ENCODE measurements around the gene MSH5.
A peak's percentile ranks its signal among the peaks of the same experiment; 100 is the strongest.

Gene MSH5

DNA sequence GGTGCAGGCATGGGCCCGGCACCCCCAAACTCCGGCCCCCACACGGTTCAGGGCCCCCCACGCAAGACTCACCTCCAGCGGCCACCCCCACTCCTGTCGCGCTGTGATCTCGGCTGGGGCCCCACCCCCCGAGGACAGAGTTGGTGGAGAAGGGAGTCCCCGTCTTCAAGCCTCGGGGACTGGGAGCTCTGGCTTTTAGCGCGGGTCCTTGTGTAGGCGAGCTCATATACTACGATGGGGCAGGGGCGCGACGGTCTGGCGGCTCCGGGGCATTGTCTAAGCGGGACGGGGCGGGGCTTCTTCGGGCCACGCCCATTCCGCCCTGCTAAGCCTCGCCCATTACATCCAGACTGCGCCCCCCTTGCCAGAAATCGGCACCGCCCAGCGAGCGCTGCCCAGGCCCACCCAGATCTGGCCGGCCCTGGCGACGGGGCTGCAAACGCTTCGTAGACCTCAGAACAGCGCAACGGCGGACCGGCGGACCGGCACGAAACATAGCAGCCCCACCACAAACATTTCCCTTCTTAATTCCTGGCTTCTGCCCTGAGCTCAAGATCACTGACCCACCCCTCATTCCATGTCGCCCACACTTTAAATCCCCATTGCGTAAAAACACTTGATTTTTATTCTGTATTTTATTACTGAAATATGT is 9.7 kb upstream of the MSH5 start:
- DNase-seq = peak; percentile 47 to 70 (median 49)

- no peak for DNase-seq
These were observed 9.1 kb upstream of the MSH5 start for GRCh38 chr6:31730631-31731086.

- no peak for DNase-seq
These were observed 7.8 kb upstream of the MSH5 start for GRCh38 chr6:31732029-31732428.

DNA sequence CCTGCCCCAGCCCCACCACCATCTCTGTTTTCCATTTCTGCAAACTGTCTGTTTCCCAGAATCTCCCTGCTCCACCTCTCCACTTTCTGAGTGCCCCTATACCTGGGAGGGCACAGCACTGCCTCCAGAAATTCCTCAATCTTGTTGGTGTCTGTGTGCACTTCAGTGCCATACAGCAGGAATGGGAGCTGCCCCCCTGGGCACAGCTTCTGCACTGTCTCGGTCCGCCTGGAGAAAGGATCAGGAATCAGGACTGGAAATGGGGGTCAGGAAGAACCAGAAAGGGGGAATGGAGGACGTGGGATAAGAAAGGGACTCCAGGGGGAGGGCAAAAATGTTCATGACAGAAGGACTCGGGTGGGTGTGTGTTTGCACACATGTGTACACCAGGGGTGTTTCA is 6.1 kb upstream of the MSH5 start:
- no peak for DNase-seq

DNA sequence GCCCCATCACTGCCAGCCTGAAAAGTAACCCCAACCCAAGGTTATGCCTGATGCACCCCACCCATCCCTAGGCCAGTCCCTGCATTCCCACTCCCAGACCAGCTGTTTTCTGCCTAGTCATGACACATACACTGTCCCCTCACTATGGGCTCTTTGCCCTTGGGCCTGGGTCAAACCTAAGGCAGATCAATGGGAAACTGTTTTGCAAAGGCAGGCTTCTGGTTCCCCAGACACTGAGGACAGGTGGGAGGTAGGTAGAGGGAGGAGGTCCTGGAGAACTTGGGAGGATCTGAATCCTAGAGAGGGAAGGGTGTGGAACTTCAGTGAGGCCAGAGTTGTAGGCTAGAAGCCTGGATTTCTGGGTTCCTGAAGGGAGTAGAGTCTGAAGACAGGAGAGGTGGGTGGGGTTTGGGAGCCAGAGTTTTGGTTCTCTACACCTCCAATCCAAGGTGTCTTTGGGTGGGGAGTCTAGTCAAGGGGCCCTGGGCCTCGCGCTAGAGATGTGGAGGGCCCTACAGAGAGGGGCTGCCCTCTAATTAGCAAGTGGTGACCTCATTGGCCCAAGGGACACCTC is 5.5 kb upstream of the MSH5 start:
- peak in 1 of 5 donors; percentile 42 for DNase-seq

DNA sequence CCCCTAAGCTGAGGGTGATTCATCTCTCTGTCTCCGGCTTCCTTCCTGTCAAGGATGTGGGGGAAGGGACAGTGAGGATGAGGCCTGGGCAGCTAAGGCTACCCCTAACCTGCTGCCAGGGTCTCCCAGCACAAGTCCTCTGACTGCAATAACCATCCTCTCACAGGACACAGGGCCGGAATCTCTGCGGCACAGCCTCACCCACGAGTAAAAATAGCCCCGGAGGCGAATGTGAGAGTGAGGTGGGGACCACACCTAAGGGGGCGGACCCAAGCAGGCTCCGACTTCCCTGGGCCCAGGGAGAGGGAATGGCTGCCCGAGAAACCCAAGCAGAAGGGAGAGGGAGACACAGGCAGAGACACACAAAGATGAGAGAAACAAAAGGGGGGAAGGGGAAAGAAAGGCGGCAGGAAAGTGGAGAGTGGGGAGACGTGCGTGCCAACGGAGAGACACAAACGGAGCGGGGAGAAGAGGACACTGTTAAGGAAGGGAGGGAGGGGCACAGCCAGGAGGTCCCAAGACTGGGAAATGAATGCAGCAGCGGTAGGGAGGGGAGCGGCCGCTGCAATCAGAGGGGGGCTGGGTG is 4.9 kb upstream of the MSH5 start:
- DNase-seq = peak in 1 of 5 donors; percentile 79

- peak; percentile 41 to 87 (median 59) for DNase-seq
These were observed 3.6 kb upstream of the MSH5 start, which contains the start of gene CLIC1 for GRCh38 chr6:31736021-31736767. TSS of gene CLIC1 (minus strand) at chr6:31736530. CDS start at chr6:31736300, 230 bp downstream.

DNA sequence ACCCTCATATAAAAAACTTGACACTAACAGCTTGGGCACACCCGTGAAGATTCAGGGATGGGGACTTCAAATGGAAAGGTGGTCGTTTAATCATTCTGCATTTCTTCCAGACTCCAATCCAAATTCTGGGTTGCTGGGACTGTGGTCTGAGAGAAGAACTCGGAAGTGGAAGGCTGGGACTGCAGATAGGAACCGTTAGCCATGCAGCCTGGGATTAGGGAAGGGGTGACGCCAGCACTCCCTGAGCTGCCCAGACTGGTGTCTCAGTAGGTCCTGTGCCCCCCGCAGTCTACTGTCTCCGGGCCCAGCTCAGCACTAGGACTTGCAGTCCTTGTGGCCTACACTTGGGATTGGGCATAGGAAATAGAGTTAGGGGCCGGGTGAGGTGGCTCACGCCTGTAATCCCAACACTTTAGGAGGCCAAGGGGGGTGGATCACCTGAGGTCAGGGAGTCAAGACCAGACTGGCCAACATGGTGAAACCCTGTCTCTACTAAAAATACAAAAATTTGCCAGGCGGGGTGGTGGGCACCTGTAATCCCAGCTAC is 3.0 kb upstream of the MSH5 start:
- no peak for DNase-seq

- peak in 1 of 5 donors; percentile 51 for DNase-seq
These were observed 2.4 kb upstream of the MSH5 start for GRCh38 chr6:31737315-31737990.

GRCh38 chr6:31737991-31738979 is 1.5 kb upstream of the MSH5 start:
- DNase-seq = peak; percentile 36 to 92 (median 62)

DNA sequence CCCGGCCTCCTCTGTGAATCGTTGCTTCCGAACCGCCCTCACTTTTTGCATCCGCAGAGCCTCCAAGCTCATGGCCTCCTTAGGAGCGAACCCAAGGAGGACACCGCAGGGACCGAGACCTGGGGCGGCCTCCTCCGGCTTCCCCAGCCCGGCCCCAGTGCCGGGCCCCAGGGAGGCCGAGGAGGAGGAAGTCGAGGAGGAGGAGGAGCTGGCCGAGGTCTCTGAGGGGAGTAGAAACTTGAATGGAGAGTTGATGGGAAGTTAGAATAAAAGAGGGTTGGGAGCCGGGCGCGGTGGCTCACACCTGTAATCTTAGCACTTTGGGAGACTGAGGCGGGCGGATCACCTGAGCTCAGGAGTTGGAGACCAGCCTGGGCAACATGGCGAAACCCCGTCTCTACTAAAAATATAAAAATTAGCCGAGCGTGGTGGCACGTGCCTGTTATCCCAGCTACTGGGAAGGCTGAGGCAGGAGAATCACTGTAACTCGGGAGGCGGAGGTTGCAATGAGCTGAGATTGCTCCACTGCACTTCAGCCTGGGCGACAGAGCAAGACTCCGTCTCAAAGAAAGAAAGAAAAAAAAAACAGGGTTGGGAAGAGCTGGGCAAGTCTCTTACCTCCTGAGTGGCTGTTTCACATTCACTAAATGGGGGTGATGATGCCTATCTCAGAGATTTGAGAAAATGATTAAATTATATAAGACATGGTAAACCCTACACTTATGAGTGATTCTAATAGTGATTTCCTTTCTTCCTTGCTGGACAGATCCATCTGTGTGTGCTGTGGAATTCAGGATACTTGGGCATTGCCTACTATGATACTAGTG is 805 bp downstream of the MSH5 start:
- DNase-seq = no peak

DNA sequence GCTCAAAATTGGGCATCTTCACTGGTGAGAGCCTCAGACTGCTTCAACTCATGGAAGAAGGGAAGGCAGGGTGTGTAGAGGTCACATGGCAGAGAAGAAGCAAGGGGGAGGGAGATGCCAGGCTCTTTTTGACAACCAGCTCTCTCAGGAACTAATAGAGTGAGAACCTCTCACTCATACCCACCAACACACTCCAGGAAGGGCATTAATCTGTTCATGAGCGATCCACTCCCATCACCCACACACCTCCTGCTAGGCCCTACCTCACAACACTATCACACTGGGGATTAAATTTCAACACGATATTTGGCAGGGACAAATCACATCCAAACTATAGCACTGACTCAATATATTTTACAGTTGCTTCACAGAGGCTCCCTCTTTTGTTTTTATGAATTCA is 2.0 kb downstream of the MSH5 start:
- DNase-seq = no peak

- DNase-seq = no peak
These were observed 3.1 kb downstream of the MSH5 start for GRCh38 chr6:31742894-31743293.

DNA sequence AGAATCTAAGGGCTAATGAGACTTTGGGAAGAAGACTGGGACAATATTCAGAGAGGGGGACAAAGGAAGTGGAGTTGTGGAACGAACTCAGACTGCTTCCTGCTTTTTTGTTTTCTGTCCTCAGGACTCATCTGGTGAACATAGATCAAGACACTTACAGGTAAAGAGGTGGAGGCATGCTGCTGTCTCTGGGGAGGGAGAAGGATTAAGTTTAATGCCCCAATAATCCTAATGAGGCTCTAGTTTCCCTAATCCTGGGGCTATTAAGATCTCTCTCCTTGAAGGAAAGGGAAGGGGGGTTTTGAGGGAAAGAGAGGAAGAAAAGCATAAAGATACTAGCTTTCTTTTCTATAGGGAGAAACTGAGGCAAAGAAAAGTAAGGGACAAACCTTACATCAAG is 4.6 kb downstream of the MSH5 start:
- DNase-seq = no peak

- no peak for DNase-seq
These were observed 9.7 kb downstream of the MSH5 start for GRCh38 chr6:31749301-31750036.

DNA sequence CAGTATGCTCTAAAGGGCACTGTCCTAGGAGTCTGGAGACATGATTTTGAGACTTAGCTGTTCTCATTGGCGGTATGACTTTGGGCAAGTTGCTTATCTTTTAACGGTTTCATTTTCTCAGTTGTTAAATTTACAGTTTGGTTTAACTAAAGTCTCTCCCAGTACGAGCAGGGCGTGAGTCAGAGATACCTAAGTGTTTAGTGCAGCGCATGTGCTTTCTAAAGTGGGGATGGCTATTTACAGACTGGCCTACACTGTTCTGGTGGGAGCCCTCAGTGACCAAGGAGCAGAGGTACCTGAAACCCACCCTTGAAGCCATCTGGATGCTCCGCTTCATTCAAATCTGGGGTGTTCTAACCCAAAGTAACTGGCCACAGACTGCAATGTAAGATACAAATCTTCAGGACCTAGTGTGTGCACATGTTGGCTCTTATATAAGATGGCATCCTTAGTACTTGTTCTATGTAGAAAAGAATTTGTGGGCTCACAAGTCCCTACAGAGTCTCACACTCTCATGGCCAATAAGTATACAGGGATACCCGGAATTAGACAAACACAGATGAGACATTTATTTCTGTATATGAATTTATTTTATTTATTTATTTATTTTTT is 10.7 kb downstream of the MSH5 start:
- no peak for DNase-seq

- DNase-seq = no peak
These were observed 13.0 kb downstream of the MSH5 start for GRCh38 chr6:31752739-31753319.

DNA sequence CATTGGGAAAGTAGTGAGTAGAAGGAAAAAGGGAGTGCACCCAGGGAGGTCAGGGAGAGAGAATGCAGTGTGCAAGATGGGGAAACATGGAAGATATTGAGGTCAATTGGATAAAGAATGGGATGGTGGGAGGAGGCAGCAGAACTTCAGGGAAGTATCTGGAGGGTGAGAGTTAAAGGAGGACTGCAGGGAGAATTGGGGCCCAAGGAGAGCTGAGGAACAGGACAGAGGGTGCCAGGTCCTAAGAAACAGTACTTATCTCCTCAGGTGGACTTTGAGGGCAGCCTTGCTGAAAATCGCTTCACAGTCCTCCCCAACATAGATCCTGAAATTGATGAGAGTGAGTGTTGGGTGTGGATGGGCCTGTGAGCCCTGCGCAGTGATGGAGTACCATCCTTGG is 18.5 kb downstream of the MSH5 start:
- DNase-seq = no peak

DNA sequence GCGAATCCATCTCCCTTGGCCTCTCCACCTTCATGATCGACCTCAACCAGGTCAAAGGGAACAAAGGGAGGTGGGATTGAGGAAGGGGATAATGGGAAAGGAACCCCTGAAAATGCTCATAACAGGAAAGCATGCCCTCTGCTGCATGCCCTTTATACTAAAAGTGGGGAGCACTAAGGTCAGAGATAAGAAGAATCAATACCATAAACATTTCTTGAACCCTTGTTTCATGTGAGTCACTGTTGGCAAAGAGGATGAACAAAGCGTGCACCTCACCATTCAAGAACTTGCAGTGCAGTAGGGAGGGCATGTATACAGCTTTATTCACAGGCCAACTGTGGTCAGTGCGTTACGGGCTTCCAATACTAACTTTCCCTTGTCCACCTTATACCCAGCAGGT is 21.0 kb downstream of the MSH5 start:
- DNase-seq = no peak

Data from T-helper 1 cell (primary cell).